Suprapubic skin (tissue), 4 donors: ENCODE data around the gene DEFB125.

Experiments used
- EP300 ChIP-seq: sonication (generic); formaldehyde crosslinking; IDR thresholded peaks from one replicate; pipeline ENCODE4 v1.6.1; 2017; ENCODE audit warnings: antibody characterized with exemption
- POLR2A ChIP-seq, 2 donors: fragments of 450-650 bp; IDR thresholded peaks; one replicate each; pipeline ENCODE4 v1.6.1; 2017; ENCODE audit warnings: antibody characterized with exemption in 2 of 2, mild to moderate bottlenecking in 2 of 2, moderate library complexity in 2 of 2
- POLR2AphosphoS5 ChIP-seq, 3 donors: sonication (generic); formaldehyde crosslinking; IDR thresholded peaks; one replicate each; pipeline ENCODE4 v1.6.1; 2017; ENCODE audit warnings: antibody characterized with exemption in 3 of 3
- TF ChIP-seq, protein P1 (sequence below), 2 donors: fragments of 200-600 bp in 1 of 2; fragments of 450-650 bp in 1 of 2; sonication (generic) in 1 of 2; IDR thresholded peaks; one replicate each; pipeline ENCODE4 v1.5.1; 2016 to 2019; ENCODE audit warnings: antibody characterized with exemption in 2 of 2, mild to moderate bottlenecking in 1 of 2, moderate library complexity in 1 of 2

DNA sequence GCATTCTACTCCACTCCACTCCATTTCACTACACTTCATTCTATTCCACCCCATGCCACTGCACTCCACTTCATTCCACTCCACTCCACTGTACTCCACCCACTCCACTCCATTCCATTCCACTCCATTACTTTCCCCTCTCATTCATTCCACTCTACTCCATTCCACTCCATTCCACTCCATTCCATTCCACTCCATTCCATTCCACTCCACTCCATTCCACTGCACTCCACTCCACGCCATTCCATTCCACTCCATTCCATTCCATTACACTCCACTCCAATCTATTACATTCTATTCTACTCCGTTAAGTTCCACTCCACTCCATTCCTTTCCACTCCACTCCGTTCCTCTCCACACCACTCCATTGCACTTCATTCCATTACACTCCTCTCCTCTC is 25.0 kb upstream of the DEFB125 start:
- TF ChIP-seq POLR2A (IDR thresholded peaks at IDR 0.05) (no peak), EP300 (no peak), POLR2AphosphoS5 (IDR thresholded peaks at IDR 0.05) (no peak)
- TF ChIP-seq, protein P1, sequence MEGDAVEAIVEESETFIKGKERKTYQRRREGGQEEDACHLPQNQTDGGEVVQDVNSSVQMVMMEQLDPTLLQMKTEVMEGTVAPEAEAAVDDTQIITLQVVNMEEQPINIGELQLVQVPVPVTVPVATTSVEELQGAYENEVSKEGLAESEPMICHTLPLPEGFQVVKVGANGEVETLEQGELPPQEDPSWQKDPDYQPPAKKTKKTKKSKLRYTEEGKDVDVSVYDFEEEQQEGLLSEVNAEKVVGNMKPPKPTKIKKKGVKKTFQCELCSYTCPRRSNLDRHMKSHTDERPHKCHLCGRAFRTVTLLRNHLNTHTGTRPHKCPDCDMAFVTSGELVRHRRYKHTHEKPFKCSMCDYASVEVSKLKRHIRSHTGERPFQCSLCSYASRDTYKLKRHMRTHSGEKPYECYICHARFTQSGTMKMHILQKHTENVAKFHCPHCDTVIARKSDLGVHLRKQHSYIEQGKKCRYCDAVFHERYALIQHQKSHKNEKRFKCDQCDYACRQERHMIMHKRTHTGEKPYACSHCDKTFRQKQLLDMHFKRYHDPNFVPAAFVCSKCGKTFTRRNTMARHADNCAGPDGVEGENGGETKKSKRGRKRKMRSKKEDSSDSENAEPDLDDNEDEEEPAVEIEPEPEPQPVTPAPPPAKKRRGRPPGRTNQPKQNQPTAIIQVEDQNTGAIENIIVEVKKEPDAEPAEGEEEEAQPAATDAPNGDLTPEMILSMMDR (IDR thresholded peaks at IDR 0.05), result no peak
